ENCODE data around the gene SPC24.
"Not testable (repeated sequence)": the region's sequence is repeated elsewhere in the genome, so short reads cannot be mapped to it uniquely, and the experiment has no call there.

DNA sequence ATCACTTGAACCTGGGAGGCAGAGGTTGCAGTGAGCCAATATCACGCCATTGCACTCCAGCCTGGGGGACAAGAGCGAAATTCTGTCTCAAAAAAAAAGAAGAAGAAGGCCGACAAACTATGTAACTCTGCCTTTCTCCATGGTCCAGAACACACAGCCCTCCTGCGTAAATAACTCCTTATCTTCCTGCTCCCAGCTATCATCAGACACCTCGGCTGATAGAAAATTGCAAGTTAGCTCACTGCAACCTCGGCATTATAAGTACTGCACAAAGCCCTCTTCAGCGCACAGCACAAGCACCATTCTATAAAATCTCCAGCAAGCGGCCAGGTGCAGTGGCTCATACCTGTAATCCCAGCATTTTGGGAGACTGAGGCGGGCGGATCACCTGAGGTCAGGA, 51.9 kb downstream of the SPC24 start:
- TF ChIP-seq, protein P1, sequence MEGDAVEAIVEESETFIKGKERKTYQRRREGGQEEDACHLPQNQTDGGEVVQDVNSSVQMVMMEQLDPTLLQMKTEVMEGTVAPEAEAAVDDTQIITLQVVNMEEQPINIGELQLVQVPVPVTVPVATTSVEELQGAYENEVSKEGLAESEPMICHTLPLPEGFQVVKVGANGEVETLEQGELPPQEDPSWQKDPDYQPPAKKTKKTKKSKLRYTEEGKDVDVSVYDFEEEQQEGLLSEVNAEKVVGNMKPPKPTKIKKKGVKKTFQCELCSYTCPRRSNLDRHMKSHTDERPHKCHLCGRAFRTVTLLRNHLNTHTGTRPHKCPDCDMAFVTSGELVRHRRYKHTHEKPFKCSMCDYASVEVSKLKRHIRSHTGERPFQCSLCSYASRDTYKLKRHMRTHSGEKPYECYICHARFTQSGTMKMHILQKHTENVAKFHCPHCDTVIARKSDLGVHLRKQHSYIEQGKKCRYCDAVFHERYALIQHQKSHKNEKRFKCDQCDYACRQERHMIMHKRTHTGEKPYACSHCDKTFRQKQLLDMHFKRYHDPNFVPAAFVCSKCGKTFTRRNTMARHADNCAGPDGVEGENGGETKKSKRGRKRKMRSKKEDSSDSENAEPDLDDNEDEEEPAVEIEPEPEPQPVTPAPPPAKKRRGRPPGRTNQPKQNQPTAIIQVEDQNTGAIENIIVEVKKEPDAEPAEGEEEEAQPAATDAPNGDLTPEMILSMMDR (IDR thresholded peaks at IDR 0.05): not testable (repeated sequence)
- not testable (repeated sequence) for TF ChIP-seq POLR2A (IDR thresholded peaks at IDR 0.05)
